Measurements from ENCODE around the gene ARID3B. TPM values are rescaled to one million over a fixed set of nuclear protein-coding genes. Genes with fewer than 3 reads are reported as not detected.

Gene ARID3B
- total RNA-seq, 1 experiment from 2014 or later = 8.1 TPM

DNA sequence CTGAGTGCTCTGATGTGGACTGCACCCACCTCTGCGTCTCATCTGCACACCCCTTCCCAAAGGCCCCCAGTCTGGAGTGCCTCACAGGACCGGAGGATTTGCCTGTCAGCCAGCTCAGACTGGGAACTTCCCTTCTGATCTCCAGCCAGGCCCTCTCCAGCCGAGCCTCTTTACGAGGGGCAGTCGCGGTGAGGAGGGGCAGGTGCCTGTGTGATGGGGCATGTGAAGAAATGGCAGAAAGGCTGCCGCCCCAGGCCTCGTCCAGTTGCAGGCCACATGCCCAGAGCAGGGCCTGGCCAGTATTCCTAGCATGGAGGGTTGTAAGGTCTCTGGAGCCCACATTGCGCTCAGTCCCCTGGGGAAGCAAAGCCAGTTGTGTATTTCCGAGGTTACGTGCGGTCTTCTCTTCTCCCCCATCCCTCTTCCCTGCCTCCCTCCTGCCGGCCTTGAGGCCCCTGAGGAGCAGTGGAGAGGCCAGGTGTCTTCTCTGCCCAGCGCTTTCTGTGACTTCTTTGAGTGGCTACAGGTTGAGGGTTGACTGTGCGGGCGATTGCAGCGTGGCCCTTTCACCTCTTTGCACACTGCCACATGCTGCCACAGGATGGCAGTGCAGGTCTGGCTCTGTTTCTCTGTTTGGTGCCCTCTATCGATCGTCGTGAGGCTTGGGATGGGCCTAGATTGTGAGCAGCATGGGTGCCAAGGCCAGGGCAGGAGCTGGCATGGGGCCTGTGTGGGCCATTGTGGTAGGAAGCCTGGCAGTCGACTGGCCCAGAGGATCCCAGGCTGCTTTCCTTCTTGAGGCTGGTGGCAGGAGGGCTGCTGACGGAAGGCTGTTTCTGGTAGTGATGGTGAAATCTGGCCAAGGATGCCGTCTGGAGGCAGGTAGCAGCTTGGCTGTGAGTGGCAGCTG, 79.9 kb downstream of the ARID3B start:
- Histone ChIP-seq H3K4me2 (ENCODE audit: low read length) (no peak overlapping the region), H3K27me3 (ENCODE audit: insufficient read depth, low read length) (no peaks in the 10 kb centered on the region), H3K4me1 (ENCODE audit: control insufficient read depth in 1 of 2, insufficient read depth in 2 of 2, low read length in 2 of 2) (peaks cover 5 to 22% of the 10 kb centered on the region in 2 experiments; a peak in 3 of 4 replicates), H3K4me3 (replicated peaks in 1 of 2; ENCODE audit: low read depth in 1 of 2, low read length in 2 of 2) (no peak overlapping the region), H3K9ac (ENCODE audit: low read length) (no peak overlapping the region), H2AFZ (ENCODE audit: low read depth, low read length, poor library complexity, severe bottlenecking) (no peak overlapping the region), H3K27ac (ENCODE audit: low read depth, low read length) (no peak overlapping the region; the same call in 1 of the 2 replicates), H3K9me3 (ENCODE audit: control insufficient read depth in 1 of 2, insufficient read depth in 1 of 2, low read depth in 1 of 2, low read length in 2 of 2) (no peaks in the 10 kb centered on the region), H3K9me2 (ENCODE audit: insufficient read depth) (no peaks in the 10 kb centered on the region), H3K36me3 (ENCODE audit: control insufficient read depth in 1 of 2, insufficient read depth in 2 of 2, low read length in 2 of 2) (peaks cover 37 to 64% of the 10 kb centered on the region in 2 experiments), H4K20me1 (ENCODE audit: insufficient read depth) (peaks cover 6% of the 10 kb centered on the region; the same call in 1 of the 2 replicates), H3K79me2 (ENCODE audit: insufficient read depth, low read length) (peaks cover 79% of the 10 kb centered on the region)
- peak; percentile 77 for DNase-seq (ENCODE audit: low read depth, low spot score)
- ChIA-PET RAD21 (ENCODE audit: low non-redundant PET in 1 of 2, low total read pairs in 2 of 2, uncharacterized antibody in 2 of 2, unreplicated experiment in 2 of 2) (interaction anchor here in 1 of 2 experiments (1.0 to 1.3 kb wide), 2 partner anchors 11 to 148 kb away, joined by 3 to 4 read pairs; no protein-coding TSS in a partner anchor), CTCF (interaction anchor here (0.6 to 2.4 kb wide), 18 partner anchors 10 to 747 kb away, joined by 3 to 33 read pairs (median 4); partner anchors contain the start of genes ARID3B and MAN2C1), POLR2A (no interaction called here)
- BruUV-seq (replicated peaks) = no TSS peak
- intact Hi-C loops (cut with micrococcal nuclease) = loop anchor here (1.0 kb wide), 1 partner anchor 248 kb away; no protein-coding TSS in a partner anchor
- TF ChIP-seq JUND (IDR thresholded peaks at IDR 0.05) (no peak), REST (IDR thresholded peaks at IDR 0.05; ENCODE audit: low read depth) (no peak), CTCF (IDR thresholded peaks at IDR 0.05 in 2 of 3, conservative IDR thresholded peaks at IDR 0.05 in 1 of 3; ENCODE audit: borderline replicate concordance in 1 of 3, insufficient read depth in 1 of 3, low read depth in 2 of 3, low read length in 2 of 3) (peak in 2 of 3 experiments; percentile 99; a peak in 4 of 6 replicates), YY1 (IDR thresholded peaks at IDR 0.05; ENCODE audit: extremely low read depth, insufficient replicate concordance, low read depth, low read length) (peak; percentile 69), EGR1 (IDR thresholded peaks at IDR 0.05; ENCODE audit: low read depth) (no peak)
- peak; percentile 90 for ATAC-seq
